Posterior vena cava (tissue), 2 donors: ENCODE data around the gene GP2. TPM values are rescaled to one million over a fixed set of nuclear protein-coding genes. Genes with fewer than 3 reads are reported as not detected.

ENCODE experiments used
- DNase-seq: peaks from one replicate; pipeline ENCODE4 v3.0.0-alpha.2; 2020; ENCODE audit warnings: low spot score
- intact Hi-C, 2 donors: fragments of 100-400 bp; cut with DNase I; formaldehyde crosslinking; loops; one replicate each; pipeline versions ENCODE4 v1.14.1 to v1.14.2; 2022 to 2023
- total RNA-seq, 2 donors: library from RNA; stranded (reverse); fragmentation: NEBNext Ultra II Directional; extraction: Animal tissue kit (Norgen Biotek cat#: 25700); gene quantifications; one replicate each; pipeline ENCODE4 v1.2.1, GENCODE V29; 2021
- donor health status: DM: yes; HTN: yes; CAD: no.
- donor health status: DM: yes; HTN: yes; CAD: no.

Gene GP2
- total RNA-seq, 2 donors from 2014 or later, result 0.51 to 4.9 TPM

DNA sequence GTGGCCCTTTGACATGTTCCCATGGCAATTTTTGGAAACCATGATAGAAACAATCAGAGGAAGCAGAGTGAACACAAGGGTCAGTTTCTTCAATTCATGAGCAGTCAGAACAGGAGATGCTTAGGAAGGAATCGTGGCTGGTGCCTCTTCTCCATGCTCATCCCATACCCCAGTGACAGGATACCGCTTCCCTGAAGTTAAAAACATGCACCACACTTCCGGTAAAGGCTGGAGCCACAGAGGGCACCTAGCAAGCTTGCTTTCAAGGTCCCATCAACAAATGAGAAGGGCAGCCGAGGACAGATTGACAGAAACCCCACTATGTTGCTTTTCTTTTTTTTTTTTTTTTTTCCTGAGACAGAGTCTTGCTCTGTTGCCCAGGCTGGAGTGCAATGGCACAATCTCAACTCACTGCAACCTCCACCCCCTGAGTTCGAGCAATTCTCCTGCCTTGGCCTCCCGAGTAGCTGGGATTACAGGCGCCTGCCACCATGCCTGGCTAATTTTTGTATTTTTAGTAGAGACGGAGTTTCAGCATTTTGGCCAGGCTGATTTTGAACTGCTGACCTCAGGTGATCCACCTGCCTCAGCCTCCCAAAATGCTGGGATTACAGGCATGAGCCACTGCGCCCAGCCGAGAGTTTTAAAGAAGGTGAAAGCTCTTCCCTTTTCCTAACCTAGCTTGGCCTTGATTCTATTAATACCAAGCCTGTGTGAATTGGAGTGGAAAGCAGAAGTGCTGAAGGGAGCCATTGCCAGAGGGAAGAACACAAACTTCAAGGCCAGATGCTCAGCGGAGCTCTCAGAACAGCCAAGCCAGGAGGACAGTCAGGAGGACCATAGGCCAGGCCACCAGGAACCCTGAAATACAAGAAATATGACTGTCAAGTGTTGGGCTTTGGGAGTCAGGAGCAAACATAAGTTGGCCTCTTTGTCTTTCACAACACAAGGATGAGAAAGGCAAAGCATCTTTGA lies 16.6 kb downstream of the GP2 start:
- no peak for DNase-seq
- intact Hi-C loops, result no loop called here

DNA sequence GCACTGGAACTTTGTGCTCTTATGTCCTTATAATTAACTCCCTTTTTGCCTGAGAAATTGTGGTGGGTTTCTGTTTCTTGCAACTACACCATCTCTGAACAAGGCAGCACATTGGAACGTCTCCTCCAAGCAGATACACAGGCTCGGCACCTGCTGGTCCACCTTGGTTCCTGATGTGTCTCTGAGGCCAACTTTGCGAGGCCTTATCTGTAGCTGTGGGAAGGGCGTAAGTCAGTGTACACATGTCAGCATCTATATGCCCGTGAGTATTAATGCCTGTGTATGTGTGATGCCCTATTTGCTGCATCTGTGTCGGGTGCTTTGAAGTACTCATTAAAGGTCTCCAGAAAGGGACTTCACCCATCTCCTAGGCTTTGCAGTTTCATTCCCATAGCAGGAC lies 17.5 kb downstream of the GP2 start:
- no peak for DNase-seq

DNA sequence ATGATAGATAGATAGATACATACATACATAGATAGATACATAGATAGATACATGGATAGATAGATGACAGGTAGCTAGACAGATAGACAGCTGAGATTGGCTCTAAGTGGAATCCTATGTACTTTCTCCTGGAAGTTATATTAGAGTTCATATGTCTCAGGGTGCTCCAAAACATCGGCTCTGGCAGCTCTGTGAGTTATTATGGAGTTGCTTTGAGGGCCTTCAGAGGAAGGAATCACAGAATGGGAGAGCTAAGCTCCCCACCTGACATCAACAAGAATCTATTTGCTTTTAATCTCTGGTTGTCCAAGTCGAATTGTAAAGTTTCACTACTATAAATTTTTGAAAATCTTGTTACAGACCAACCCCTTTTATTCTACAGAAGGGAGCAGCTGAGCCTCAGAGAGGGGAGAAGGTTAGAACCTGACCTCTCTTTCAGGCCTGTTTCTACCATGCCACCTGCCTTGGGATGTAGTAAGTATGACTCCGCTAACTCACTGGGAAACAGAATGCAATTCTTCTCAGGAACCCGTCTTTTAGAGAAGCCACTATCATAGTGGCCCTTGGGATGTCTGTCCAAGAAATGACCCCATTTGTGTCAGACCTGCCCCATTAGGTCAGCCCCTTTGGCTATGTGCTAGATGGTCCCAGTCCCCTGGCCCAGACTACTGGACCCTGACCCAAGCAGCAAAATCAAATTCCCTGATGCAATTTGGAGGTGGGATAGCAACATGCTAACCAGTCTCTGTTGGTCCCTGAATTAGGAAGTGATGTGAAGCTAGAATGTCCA lies 18.3 kb downstream of the GP2 start:
- intact Hi-C loops, result no loop called here
- DNase-seq, result no peak

More for the DNA sequence above, 17.5 kb downstream of the GP2 start:
- intact Hi-C loops, result no loop called here

DNA sequence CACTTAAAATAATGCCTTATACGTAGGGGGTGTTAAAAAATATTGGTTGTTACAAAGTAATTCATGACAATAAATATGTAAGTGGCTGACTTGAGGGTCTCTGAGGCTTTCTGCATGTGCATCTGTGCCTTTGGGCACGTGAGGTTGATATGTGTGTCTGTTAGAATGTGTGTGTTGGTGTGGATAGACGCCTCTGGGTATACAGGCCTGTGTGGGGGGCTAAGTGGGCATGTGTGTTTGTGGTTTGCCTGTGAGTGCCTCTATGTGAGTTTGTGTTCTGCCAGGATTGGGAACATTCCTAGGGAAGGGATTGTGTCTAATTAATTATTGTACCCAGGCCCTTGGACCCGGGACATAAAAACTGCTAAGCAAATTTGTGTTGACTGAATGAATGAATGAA lies 19.0 kb downstream of the GP2 start:
- intact Hi-C loops, result no loop called here

DNA sequence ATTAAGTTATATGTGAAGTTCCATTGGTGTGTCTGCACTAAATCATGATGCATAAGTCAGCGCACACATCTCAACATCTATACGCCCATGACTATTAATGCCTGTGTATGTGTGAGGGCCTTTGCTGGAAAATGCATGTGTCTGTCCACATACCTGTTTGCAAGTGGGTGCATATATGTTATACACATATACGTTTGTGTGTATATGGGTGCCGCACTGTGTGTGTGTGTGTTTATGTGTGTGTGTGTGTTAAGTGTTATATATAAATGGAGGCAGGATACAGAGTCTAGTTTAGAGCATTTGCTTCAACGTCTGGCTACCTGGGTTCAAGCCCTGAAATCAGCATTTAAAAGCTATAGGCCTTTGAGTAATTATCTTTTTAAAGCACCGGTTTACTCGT lies 19.5 kb downstream of the GP2 start:
- DNase-seq, result no peak
- intact Hi-C loops, result no loop called here

More for the DNA sequence above, 19.0 kb downstream of the GP2 start:
- no peak for DNase-seq

DNA sequence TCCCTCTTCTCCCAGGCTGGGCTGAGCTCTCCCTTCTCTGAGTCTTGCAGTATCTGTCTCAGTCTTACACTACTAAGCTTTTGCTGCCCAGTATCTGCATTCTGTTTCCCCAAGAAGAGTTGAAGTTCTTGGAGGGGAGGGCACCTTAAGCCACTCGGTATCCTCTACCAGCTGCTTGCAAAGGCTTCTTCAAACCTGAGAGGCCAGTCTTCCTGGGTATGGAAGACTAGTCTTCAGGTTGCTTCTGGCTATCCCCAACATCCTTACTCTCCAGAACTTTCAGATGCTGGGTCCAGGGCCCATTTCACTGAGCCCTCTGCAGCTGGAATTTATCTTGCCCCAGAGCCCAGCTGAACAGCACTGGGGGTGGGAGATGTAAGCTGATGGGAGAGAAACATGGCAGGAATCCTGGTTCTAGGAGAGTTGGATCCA lies 20.1 kb downstream of the GP2 start:
- intact Hi-C loops, result no loop called here

DNA sequence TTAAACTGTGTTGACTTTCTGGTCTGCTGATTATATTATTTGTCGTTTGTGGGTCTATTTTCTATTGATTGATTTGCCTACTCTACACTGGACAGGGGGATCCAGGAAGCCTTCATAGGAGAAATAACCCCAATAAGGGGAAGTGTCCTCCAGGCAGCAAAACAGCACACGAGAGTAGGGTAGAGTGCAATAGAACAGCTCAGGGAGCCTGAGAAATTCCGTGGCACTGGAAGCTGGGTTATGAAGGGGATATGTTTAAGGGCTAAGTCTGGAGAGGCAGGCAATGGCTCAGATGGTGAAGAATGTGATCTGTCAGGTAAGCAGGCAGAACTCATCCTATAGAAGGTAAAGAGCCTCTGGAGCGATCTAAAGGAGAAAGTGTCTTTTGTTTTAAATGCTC lies 20.9 kb downstream of the GP2 start:
- intact Hi-C loops, result no loop called here
- no peak for DNase-seq

More for the DNA sequence above, 20.1 kb downstream of the GP2 start:
- DNase-seq, result no peak

DNA sequence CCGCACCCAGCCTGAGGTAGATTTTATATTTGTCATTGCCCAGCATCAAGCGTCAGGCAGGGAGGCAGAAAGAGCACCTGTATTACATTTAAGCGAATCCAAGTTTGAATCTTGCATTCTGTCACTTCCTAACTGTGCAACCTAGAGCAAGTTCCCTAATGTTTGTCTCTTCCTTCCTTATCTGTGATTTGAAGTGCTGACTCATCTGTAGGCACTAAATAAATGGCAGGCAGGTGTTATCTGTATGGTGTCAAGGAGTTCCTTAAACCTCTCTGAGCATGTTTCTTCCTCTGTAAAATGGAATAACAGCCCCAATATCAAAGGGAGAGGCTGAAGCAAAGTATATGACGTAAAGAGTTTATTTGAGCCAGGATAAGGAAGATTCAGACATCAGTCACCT lies 24.3 kb downstream of the GP2 start:
- intact Hi-C loops, result no loop called here
- no peak for DNase-seq

DNA sequence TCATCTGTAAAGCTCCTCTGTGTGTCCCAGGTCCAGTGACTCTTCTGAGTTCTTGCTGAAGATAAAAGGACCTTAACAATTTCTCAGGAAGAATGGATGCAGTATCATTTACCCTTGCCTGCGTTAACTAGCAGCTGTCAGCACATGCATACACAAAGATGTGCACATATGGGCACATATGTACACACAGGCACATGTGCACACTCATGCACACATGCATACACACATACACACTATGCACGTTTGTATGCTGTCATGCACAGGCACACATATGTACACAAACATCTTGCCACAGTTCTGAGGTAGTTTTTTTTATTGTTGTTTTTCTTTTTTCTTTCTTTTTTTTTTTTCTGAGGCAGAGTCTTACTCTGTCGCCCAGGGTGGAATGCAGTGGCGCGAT lies 24.9 kb downstream of the GP2 start:
- intact Hi-C loops, result no loop called here

DNA sequence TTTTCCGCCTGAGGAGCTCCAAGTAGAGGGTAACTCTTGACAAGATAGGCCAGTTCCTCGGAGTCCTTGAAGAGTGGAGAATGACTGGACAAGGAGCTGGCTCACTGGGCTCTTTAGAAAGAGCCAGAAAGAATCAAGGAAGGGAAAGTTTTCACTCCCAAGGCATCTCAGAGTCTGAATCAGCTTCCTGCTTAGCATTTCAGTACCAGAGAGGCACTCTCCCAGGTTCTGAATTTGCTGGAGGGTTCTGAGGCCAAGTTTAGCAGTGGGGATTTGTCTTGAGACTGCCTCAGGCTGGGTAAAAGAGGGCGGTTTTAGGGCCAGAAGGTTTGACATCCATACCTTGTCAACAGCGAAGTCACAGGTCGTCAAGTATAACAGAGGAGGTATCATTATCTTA lies 25.5 kb downstream of the GP2 start:
- no peak for DNase-seq
- intact Hi-C loops, result no loop called here

More for the DNA sequence above, 24.9 kb downstream of the GP2 start:
- DNase-seq, result no peak

DNA sequence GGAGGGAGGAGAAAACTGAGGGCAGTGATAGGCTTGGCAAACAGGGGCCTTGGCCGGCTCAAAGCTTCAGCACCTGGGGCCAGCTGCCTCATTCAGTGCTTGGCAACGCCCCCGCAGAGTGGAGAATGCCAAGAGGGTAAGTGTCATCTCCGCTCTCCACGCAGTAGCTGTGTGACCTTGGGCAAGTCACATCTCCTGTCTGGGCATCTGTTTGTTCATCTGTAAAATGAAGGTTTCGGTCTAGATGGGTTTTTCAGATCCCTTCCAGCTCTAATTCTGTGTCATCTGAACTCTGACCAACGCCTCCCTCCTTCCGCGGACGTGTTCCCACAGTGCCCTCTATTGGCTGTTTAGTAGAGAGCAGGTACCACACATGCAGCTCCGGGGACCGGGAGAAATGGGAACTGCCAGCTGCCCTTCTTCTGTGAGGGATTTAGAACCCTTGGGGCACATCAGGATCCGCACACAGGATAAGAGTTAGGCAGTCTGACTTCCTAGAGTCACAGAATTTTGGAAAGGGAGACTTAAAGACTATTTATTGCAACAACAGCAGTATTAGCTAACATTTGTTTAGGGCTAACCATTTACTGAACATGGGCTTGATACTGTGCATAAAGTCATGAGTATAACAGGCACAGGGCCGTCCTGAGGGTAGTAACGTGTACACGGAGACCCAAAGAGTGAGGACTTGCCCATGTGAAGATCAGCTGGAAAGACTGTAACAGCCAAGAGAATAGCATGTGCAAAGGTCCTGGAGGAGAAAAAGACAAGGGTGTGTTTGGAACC lies 26.8 kb downstream of the GP2 start:
- intact Hi-C loops, result no loop called here
- DNase-seq, result no peak

DNA sequence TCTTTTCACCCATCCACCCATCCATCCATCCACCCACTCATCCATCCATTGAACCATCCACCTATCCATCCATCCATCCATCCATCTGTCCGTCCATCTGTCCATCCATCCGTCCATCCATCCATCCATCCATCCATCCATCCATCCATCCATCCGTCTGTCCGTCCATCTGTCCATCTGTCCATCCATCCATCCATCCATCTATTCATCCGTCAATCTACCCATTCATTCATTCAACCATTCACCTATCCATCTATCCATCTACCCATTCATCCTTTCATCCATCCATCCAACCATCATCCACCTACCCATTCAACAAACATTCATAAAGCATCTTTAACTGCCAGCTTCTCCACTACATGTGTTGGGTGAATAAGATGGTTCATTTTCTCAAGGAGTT lies 28.9 kb downstream of the GP2 start:
- intact Hi-C loops, result no loop called here

DNA sequence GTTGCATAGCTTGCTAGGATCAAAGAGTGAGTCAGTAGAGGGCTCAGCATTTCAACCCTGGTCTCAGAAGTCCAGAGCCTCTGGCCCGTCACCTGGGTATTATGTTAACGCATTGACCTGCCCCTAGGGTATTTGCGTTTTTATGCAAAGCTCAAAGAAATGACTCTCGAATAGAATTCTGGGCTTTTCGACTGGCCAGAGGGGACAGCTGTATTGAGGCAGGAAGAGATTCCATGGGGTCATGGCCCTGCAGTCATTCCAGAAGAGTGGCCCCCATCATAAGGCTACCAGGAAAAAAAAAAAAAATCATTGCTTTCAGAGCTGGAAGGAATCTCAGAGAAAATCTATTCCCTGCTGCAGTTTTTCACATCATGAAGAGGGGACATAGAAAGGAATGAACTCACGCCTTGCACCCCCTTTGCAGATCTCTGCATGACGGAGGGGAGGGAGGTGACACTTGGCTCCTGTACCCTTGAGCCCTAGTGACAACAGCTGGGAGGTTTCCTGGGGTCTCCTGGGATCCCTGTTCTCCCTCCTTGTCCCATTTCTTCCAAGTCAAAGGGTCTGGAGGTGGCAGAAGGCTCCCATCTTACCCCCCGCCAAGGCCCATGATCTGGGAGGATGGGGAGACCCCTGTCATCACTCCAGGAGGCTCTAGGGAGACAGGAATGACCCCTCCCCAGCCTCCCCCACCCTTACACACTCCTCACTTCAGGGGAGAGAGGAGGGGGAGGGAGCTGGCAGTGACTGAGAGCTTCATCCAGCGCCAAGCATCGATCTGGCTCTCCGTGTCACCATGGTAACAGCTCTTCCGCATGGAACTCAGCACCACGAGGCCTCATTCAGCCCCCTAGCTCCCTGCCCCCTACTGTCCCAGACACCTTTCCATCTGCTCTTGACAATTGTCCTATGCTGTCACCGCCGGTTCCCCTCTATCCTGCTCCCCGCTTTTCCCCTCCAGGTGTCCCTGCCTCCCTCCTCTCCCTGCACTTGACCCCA lies 35.8 kb downstream of the GP2 start:
- intact Hi-C loops, result no loop called here
- DNase-seq, result no peak

More for the DNA sequence above, 28.9 kb downstream of the GP2 start:
- DNase-seq, result no peak

DNA sequence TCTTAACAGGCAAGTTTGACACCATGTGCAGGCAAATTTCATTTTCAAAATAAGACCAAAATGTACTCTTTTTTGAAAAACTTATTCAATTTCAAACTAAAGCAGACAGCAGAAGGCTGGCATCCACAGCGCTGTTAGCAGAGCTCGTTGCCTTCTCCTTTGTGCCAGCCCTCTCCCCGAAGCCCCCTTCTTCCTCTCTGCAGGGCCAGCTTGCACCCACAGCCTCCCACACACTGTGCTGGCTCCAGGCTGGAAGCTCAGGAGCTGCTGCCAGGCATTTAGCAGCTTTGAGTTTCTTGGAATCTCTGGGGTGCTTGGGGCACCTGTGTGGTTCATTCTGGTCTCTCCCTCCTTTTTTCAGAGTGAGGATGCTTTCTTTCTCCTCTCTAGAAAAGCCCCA lies 37.7 kb downstream of the GP2 start:
- intact Hi-C loops, result loop anchor here in 1 of 2 donors (10.0 kb wide), 1 partner anchor 305 kb away; no protein-coding TSS in a partner anchor
- DNase-seq, result no peak

DNA sequence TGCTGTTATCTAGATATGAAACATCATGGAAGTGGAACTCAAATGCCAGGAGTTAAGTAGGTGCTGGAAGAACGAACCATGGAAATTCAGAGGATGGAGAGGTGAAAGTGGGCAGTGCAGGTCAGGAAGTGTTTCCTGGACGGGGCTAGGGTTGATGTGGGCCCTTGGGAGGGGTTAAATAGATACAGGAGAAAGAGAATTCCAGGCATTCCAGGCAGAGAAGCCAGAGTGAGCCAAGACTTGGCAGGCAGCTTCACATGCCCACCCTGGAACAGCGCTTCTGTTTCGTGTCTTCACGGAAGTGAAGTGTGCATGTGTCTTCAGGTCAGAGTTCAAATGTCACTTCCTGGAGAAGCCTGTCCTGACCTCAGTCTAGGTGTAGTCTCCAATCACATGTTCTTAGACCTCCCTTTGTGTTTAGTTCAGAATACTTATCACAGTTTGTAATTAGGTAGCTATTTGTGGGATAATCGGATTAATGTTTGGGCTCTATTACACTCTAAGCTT lies 41.3 kb downstream of the GP2 start:
- no peak for DNase-seq
- intact Hi-C loops, result loop anchor here in 1 of 2 donors (10.0 kb wide), 1 partner anchor 301 kb away; no protein-coding TSS in a partner anchor

DNA sequence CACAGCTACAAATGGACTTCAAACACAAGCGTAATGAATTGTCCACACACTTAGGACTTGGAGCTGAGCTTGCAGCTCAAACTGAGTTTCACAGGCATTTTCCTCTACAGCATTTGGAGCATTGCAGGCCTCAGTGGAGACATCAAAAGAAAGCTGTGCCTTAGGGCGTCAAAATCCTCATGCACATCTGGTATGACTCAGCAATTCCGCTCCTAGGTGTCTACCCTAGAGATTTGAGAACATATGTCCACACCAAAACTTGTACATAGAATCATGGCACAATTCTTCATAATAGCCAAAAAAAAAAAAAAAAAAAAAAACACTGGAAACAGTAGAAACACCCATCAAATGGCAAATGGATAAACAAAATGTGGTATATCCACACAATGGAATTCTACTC lies 47.1 kb downstream of the GP2 start:
- intact Hi-C loops, result loop anchor here in 1 of 2 donors (10.0 kb wide), 1 partner anchor 295 kb away; no protein-coding TSS in a partner anchor

DNA sequence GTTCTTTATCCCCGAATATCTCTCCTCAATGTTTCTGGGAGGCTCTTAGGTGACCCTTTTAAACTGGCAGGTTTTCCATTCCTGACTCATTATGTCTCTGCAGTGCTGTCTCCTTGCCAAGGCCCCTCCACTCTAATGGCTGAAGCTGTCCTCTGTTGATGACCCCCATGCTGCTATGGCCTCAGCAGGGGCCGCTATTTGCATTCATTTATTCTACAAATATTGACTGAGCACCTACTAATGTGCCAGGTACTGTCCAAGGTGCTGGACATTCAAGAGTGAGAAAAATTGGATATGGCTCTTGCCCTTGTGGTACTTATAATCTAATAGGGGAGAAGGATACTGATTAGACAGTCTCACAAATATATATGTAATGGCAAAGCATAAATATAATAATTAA lies 55.4 kb downstream of the GP2 start:
- intact Hi-C loops, result no loop called here
- DNase-seq, result no peak

More for the DNA sequence above, 47.1 kb downstream of the GP2 start:
- DNase-seq, result no peak

DNA sequence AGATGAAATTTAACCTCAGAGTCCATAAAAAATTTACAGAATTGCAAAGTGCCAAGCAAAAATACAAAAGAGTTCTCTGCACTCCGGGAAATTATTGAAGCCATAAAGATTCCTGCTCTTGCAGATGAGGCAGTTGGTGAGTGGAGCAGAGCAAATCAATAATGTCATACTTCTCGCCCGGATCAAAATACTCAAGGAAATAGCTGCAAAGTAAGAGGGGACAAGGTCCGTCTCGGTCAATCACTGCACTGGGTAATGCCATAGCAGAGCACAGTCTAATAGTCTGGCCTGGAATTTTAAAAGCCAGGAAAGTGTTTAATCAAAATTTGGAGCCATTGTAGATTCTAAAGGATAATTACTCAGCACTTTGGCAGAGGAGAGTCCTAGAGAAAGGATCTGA lies 58.9 kb downstream of the GP2 start:
- intact Hi-C loops, result no loop called here
- DNase-seq, result no peak
